ENCODE results near the gene ANO2.

DNA sequence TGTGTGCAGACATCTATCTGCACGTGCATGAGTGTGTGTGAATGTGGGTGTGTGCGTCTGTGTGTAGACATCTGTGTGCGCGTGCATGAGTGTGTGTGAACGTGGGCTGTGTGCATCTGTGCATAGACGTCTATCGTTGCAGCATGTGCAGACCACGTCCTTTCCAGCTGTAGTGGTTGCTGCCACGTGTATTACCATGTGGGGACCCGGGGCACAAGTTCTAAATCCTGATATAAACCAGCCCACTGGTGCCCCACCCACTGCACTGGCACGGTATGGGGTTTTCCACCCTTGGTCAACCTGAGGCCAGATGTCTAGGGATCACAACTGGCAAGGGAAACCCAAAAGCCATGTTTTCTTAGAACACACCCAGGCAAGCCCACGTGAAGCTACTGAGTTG, 197.0 kb downstream of the ANO2 start:
- TF ChIP-seq, protein P1, sequence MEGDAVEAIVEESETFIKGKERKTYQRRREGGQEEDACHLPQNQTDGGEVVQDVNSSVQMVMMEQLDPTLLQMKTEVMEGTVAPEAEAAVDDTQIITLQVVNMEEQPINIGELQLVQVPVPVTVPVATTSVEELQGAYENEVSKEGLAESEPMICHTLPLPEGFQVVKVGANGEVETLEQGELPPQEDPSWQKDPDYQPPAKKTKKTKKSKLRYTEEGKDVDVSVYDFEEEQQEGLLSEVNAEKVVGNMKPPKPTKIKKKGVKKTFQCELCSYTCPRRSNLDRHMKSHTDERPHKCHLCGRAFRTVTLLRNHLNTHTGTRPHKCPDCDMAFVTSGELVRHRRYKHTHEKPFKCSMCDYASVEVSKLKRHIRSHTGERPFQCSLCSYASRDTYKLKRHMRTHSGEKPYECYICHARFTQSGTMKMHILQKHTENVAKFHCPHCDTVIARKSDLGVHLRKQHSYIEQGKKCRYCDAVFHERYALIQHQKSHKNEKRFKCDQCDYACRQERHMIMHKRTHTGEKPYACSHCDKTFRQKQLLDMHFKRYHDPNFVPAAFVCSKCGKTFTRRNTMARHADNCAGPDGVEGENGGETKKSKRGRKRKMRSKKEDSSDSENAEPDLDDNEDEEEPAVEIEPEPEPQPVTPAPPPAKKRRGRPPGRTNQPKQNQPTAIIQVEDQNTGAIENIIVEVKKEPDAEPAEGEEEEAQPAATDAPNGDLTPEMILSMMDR (IDR thresholded peaks at IDR 0.05; ENCODE audit: low read depth, low read length): no peak
- TF ChIP-seq MYC (IDR thresholded peaks at IDR 0.05; ENCODE audit: low read depth, low read length): no peak
- TF ChIP-seq POLR2A (IDR thresholded peaks at IDR 0.05; ENCODE audit: extremely low read depth, insufficient read length): no peak
- TF ChIP-seq, protein P2, sequence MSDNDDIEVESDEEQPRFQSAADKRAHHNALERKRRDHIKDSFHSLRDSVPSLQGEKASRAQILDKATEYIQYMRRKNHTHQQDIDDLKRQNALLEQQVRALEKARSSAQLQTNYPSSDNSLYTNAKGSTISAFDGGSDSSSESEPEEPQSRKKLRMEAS (IDR thresholded peaks at IDR 0.05; ENCODE audit: low read depth, low read length): no peak

Data from NB4 (cell line).